HL-60 (cell line): ENCODE data around the gene CELF1.

Experiments
- CTCF ChIP-seq: IDR thresholded peaks from one replicate; pipeline ENCODE4 v1.5.1; 2011; ENCODE audit warnings: low read length, control low read depth, inconsistent platforms; ENCODE audit not compliant: insufficient read depth
- GABPA ChIP-seq: IDR thresholded peaks from 2 replicates; pipeline ENCODE4 v1.6.1; 2012; ENCODE audit warnings: low read depth
- POLR2AphosphoS5 ChIP-seq: IDR thresholded peaks from 2 replicates; pipeline ENCODE4 v1.6.1; 2012; ENCODE audit warnings: low read depth
- SPI1 ChIP-seq: IDR thresholded peaks from 2 replicates; pipeline ENCODE4 v1.6.1; 2012; ENCODE audit warnings: low read depth, mild to moderate bottlenecking, borderline replicate concordance

GRCh38 chr11:47503227-47503626, 49.7 kb downstream of the CELF1 start:
- no peak for TF ChIP-seq CTCF
- no peak for TF ChIP-seq POLR2AphosphoS5
- no peak for TF ChIP-seq GABPA
- TF ChIP-seq SPI1: no peak
